ENCODE data around the gene CD36. TPM values are rescaled to one million over a fixed set of nuclear protein-coding genes. Genes with fewer than 3 reads are reported as not detected.
A peak's percentile ranks its signal among the peaks of the same experiment; 100 is the strongest.

The CD36 gene
- total and polyA plus RNA-seq, 10 of the 15 experiments (the other 5 are each of a cell fraction or from before 2014, with no cell fraction given): 0.20 to 283 (median 172) TPM

GRCh38 chr7:80637911-80638765 lies at the start of gene CD36 (continued):
- no peak for TF ChIP-seq BACH1 (IDR thresholded peaks at IDR 0.05; ENCODE audit: borderline replicate concordance)
- no peak for TF ChIP-seq MYB (IDR thresholded peaks at IDR 0.05; ENCODE audit: borderline replicate concordance, low read depth, low read length)
- no peak for TF ChIP-seq PRDM15 (CRISPR knock-in tag; IDR thresholded peaks at IDR 0.05)
- no peak for TF ChIP-seq SUPT20H (IDR thresholded peaks at IDR 0.05; ENCODE audit: borderline replicate concordance, control insufficient read depth, low read depth, low read length)
- no peak for TF ChIP-seq MLLT1 (IDR thresholded peaks at IDR 0.05)
- TF ChIP-seq NR2C2 (IDR thresholded peaks at IDR 0.05; ENCODE audit: borderline replicate concordance, control insufficient read depth, insufficient read length, low read depth): no peak
- no peak for TF ChIP-seq KAT2A (conservative IDR thresholded peaks at IDR 0.05; ENCODE audit: control insufficient read depth, low read depth, low read length)
- TF ChIP-seq JUNB (IDR thresholded peaks at IDR 0.05): peak; percentile 94
- TF ChIP-seq PML (IDR thresholded peaks at IDR 0.05; ENCODE audit: low read length): peak; percentile 71; the same call in 1 of the 2 replicates
- peak; percentile 98 for TF ChIP-seq EED (IDR thresholded peaks at IDR 0.05; ENCODE audit: low read depth)
- no peak for TF ChIP-seq CHD2 (IDR thresholded peaks at IDR 0.05; ENCODE audit: borderline replicate concordance, low read depth, low read length)
- TF ChIP-seq, protein P1, sequence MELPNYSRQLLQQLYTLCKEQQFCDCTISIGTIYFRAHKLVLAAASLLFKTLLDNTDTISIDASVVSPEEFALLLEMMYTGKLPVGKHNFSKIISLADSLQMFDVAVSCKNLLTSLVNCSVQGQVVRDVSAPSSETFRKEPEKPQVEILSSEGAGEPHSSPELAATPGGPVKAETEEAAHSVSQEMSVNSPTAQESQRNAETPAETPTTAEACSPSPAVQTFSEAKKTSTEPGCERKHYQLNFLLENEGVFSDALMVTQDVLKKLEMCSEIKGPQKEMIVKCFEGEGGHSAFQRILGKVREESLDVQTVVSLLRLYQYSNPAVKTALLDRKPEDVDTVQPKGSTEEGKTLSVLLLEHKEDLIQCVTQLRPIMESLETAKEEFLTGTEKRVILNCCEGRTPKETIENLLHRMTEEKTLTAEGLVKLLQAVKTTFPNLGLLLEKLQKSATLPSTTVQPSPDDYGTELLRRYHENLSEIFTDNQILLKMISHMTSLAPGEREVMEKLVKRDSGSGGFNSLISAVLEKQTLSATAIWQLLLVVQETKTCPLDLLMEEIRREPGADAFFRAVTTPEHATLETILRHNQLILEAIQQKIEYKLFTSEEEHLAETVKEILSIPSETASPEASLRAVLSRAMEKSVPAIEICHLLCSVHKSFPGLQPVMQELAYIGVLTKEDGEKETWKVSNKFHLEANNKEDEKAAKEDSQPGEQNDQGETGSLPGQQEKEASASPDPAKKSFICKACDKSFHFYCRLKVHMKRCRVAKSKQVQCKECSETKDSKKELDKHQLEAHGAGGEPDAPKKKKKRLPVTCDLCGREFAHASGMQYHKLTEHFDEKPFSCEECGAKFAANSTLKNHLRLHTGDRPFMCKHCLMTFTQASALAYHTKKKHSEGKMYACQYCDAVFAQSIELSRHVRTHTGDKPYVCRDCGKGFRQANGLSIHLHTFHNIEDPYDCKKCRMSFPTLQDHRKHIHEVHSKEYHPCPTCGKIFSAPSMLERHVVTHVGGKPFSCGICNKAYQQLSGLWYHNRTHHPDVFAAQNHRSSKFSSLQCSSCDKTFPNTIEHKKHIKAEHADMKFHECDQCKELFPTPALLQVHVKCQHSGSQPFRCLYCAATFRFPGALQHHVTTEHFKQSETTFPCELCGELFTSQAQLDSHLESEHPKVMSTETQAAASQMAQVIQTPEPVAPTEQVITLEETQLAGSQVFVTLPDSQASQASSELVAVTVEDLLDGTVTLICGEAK (IDR thresholded peaks at IDR 0.05; ENCODE audit: borderline replicate concordance): no peak
- TF ChIP-seq ESRRA (IDR thresholded peaks at IDR 0.05; ENCODE audit: low read length): no peak
- TF ChIP-seq SPI1 (IDR thresholded peaks at IDR 0.05; ENCODE audit: borderline replicate concordance, insufficient read depth, low read depth, low read length): peak; percentile 83
- no peak for TF ChIP-seq HCFC1 (IDR thresholded peaks at IDR 0.05; ENCODE audit: low read length)
- no peak for TF ChIP-seq ZNF274 (IDR thresholded peaks at IDR 0.05; ENCODE audit: insufficient read depth, insufficient read length)
- no peak for TF ChIP-seq PBX3 (IDR thresholded peaks at IDR 0.05; ENCODE audit: insufficient replicate concordance, low read depth, low read length)
- TF ChIP-seq ZNF384 (IDR thresholded peaks at IDR 0.05; ENCODE audit: borderline replicate concordance, low read depth, low read length): peak; percentile 38; the same call in 1 of the 2 replicates
- no peak for TF ChIP-seq SMARCA5 (IDR thresholded peaks at IDR 0.05)
